H1 (cell line): Measurements from ENCODE around the gene HTATIP2. TPM values are rescaled to one million over a fixed set of nuclear protein-coding genes. Genes with fewer than 3 reads are reported as not detected.

Source experiments
- CTCF ChIA-PET: fragments of 300-600 bp; sonication (Branson Sonifier 250); formaldehyde crosslinking; loops from one replicate; lab custom pipeline; 2021; ENCODE audit not compliant: partially characterized antibody; lab: Charles Lee
- POLR2A ChIA-PET: fragments of 300-600 bp; sonication (Branson Sonifier 250); formaldehyde crosslinking; loops from one replicate; lab custom pipeline; 2021; ENCODE audit warnings: inconsistent platforms; ENCODE audit not compliant: partially characterized antibody; lab: Charles Lee
- DNase-seq, 2 experiments: peaks; one replicate each; pipeline versions ENCODE4 v3.0.0 to v3.0.0-alpha.2; 2010 to 2022; ENCODE audit warnings: low spot score in 2 of 2, low read depth in 1 of 2, mixed read lengths in 1 of 2
- FAIRE-seq: peaks from 2 replicates; lab custom pipeline; 2011; peaks lifted over from hg19 to GRCh38; lab: Jason Lieb, UNC
- H2AFZ ChIP-seq: 2 replicates; pipeline ENCODE4 v1.8.1; 2012; ENCODE audit warnings: low read length, inconsistent platforms
- H2AK5ac ChIP-seq: 2 replicates; pipeline ENCODE4 v1.6.1; 2013; ENCODE audit warnings: low read depth, low read length
- H2BK120ac ChIP-seq: replicated peaks from 2 replicates; pipeline ENCODE3; 2013; ENCODE audit warnings: low read depth, low read length, inconsistent platforms
- H2BK12ac ChIP-seq: 2 replicates; pipeline ENCODE4 v1.6.1; 2013; ENCODE audit warnings: low read depth, low read length
- H2BK15ac ChIP-seq: 2 replicates; pipeline ENCODE4 v1.6.1; 2013; ENCODE audit warnings: low read length
- H2BK20ac ChIP-seq: 2 replicates; pipeline ENCODE4 v1.6.1; 2013; ENCODE audit warnings: low read length
- H2BK5ac ChIP-seq: 2 replicates; pipeline ENCODE4 v1.6.1; 2013; ENCODE audit warnings: low read depth, low read length
- H3K14ac ChIP-seq: 2 replicates; pipeline ENCODE4 v1.6.1; 2013; ENCODE audit warnings: inconsistent platforms; ENCODE audit not compliant: insufficient read length
- H3K18ac ChIP-seq: 2 replicates; pipeline ENCODE4 v1.6.1; 2013; ENCODE audit warnings: low read length; ENCODE audit errors: extremely low read depth
- H3K23ac ChIP-seq: 2 replicates; pipeline ENCODE4 v1.6.1; 2013; ENCODE audit warnings: inconsistent platforms; ENCODE audit not compliant: insufficient read length
- H3K23me2 ChIP-seq: 2 replicates; pipeline ENCODE4 v1.6.1; 2013; ENCODE audit warnings: low read depth, low read length
- H3K27ac ChIP-seq: 2 replicates; pipeline ENCODE4 v1.6.1; 2011; ENCODE audit warnings: low read depth, low read length, inconsistent platforms
- H3K27me3 ChIP-seq, 4 experiments: replicated peaks in 1 of 4; 1 replicate in 1 of 4; 2 replicates in 3 of 4; pipeline versions ENCODE4 v1.6.1 to v1.8.1; 2011 to 2013; ENCODE audit warnings: low read length in 3 of 4, mild to moderate bottlenecking in 3 of 4, inconsistent platforms in 2 of 4, mixed read lengths in 2 of 4, moderate library complexity in 1 of 4; ENCODE audit not compliant: control insufficient read depth in 3 of 4, insufficient read depth in 3 of 4; ENCODE audit errors: extremely low read depth in 1 of 4
- H3K36me3 ChIP-seq, 4 experiments: 2 replicates each; pipeline versions ENCODE4 v1.6.1 to v1.8.1; 2011 to 2013; ENCODE audit warnings: mild to moderate bottlenecking in 4 of 4, low read length in 3 of 4, moderate library complexity in 2 of 4, control low read depth in 1 of 4, inconsistent platforms in 1 of 4; ENCODE audit not compliant: insufficient read depth in 4 of 4, control insufficient read depth in 2 of 4
- H3K4ac ChIP-seq: replicated peaks from 2 replicates; pipeline ENCODE3; 2013; ENCODE audit warnings: low read length, low read depth, mixed read lengths, inconsistent platforms; ENCODE audit not compliant: insufficient read length
- H3K4me1 ChIP-seq, 4 experiments: replicated peaks in 1 of 4; 1 replicate in 1 of 4; 2 replicates in 3 of 4; pipeline versions ENCODE4 v1.6.1 to v1.8.1; 2011 to 2013; ENCODE audit warnings: low read length in 3 of 4, inconsistent platforms in 2 of 4, mixed read lengths in 1 of 4; ENCODE audit not compliant: insufficient read depth in 4 of 4, control insufficient read depth in 3 of 4
- H3K4me2 ChIP-seq, 2 experiments: 2 replicates each; pipeline versions ENCODE4 v1.6.1 to v1.8.1; 2011 to 2013; ENCODE audit warnings: low read depth in 2 of 2, low read length in 2 of 2, control low read depth in 1 of 2, inconsistent platforms in 1 of 2, mild to moderate bottlenecking in 1 of 2; ENCODE audit not compliant: insufficient read depth in 1 of 2
- H3K4me3 ChIP-seq, 4 experiments: fragments of 200-600, 300-600 bp in 1 of 4; sonication (generic), shearing (Covaris generic), sonication (Bioruptor Twin) in 1 of 4; 2 replicates each; pipeline versions ENCODE4 v1.5.1 to v1.8.1; 2011 to 2016; ENCODE audit warnings: low read length in 4 of 4, low read depth in 3 of 4, control low read depth in 2 of 4, inconsistent platforms in 2 of 4, mild to moderate bottlenecking in 2 of 4, mixed read lengths in 1 of 4, moderate library complexity in 1 of 4; ENCODE audit not compliant: insufficient read depth in 2 of 4; ENCODE audit errors: extremely low read depth in 1 of 4
- H3K56ac ChIP-seq: replicated peaks from 2 replicates; pipeline ENCODE3; 2013; ENCODE audit warnings: low read depth, mild to moderate bottlenecking, mixed read lengths, low read length, inconsistent platforms; ENCODE audit not compliant: insufficient read length
- H3K79me1 ChIP-seq: 2 replicates; pipeline ENCODE4 v1.6.1; 2013; ENCODE audit warnings: low read depth, low read length, control low read depth
- H3K79me2 ChIP-seq, 2 experiments: 2 replicates each; pipeline versions ENCODE4 v1.6.1 to v1.8.1; 2012 to 2013; ENCODE audit warnings: low read length in 2 of 2, mild to moderate bottlenecking in 2 of 2, inconsistent platforms in 1 of 2; ENCODE audit not compliant: insufficient read depth in 2 of 2, control insufficient read depth in 1 of 2
- H3K9ac ChIP-seq, 4 experiments: replicated peaks in 1 of 4; 1 replicate in 1 of 4; 2 replicates in 3 of 4; pipeline versions ENCODE4 v1.6.1 to v1.8.1; 2011 to 2013; ENCODE audit warnings: low read depth in 3 of 4, low read length in 3 of 4, control low read depth in 2 of 4, mild to moderate bottlenecking in 2 of 4, moderate library complexity in 2 of 4, inconsistent platforms in 1 of 4; ENCODE audit errors: extremely low read depth in 1 of 4
- H3K9me3 ChIP-seq, 2 experiments: 2 replicates each; pipeline versions ENCODE4 v1.6.1 to v1.8.1; 2012 to 2013; ENCODE audit warnings: mild to moderate bottlenecking in 2 of 2, moderate library complexity in 2 of 2, control low read depth in 1 of 2, inconsistent platforms in 1 of 2, low read depth in 1 of 2, low read length in 1 of 2, mixed read lengths in 1 of 2; ENCODE audit not compliant: insufficient read depth in 2 of 2
- H4K20me1 ChIP-seq, 2 experiments: replicated peaks in 1 of 2; 2 replicates each; pipeline versions ENCODE3 to v1.8.1; 2011 to 2013; ENCODE audit warnings: inconsistent platforms in 2 of 2, low read length in 2 of 2, mild to moderate bottlenecking in 1 of 2; ENCODE audit not compliant: insufficient read depth in 2 of 2, control insufficient read depth in 1 of 2
- H4K5ac ChIP-seq: 2 replicates; pipeline ENCODE4 v1.6.1; 2013; ENCODE audit warnings: low read length, low read depth, mixed read lengths, inconsistent platforms; ENCODE audit not compliant: insufficient read length
- H4K8ac ChIP-seq: 2 replicates; pipeline ENCODE4 v1.8.0; 2013; ENCODE audit warnings: mild to moderate bottlenecking, moderate library complexity, low read length, inconsistent platforms; ENCODE audit not compliant: insufficient read depth; ENCODE audit errors: extremely low read depth
- H4K91ac ChIP-seq: replicated peaks from 2 replicates; pipeline ENCODE3; 2013; ENCODE audit warnings: low read length, mixed read lengths, inconsistent platforms; ENCODE audit not compliant: insufficient read length
- ATF2 ChIP-seq: IDR thresholded peaks from 2 replicates; pipeline ENCODE4 v1.6.1; 2012; ENCODE audit warnings: low read length, inconsistent platforms
- CEBPB ChIP-seq: IDR thresholded peaks from 2 replicates; pipeline ENCODE4 v1.6.1; 2012; ENCODE audit warnings: low read depth, low read length
- CHD2 ChIP-seq: IDR thresholded peaks from 2 replicates; pipeline ENCODE4 v1.6.1; 2012; ENCODE audit warnings: low read length, improper control_type of control experiment
- EGR1 ChIP-seq: IDR thresholded peaks from 2 replicates; pipeline ENCODE4 v1.6.1; 2011; ENCODE audit warnings: low read depth, low read length, borderline replicate concordance
- GTF2F1 ChIP-seq: IDR thresholded peaks from 2 replicates; pipeline ENCODE4 v1.6.1; 2012; ENCODE audit warnings: low read depth, low read length, improper control_type of control experiment, borderline replicate concordance
- JUN ChIP-seq: IDR thresholded peaks from 2 replicates; pipeline ENCODE4 v1.6.1; 2011; ENCODE audit warnings: low read depth, mild to moderate bottlenecking, improper control_type of control experiment, low read length
- KDM5A ChIP-seq: fragments of 200-600 bp; IDR thresholded peaks from 2 replicates; pipeline ENCODE4 v1.7.1; 2012; ENCODE audit warnings: mild to moderate bottlenecking, low read length, inconsistent platforms, mixed read lengths
- MAFK ChIP-seq: IDR thresholded peaks from 2 replicates; pipeline ENCODE4 v1.6.1; 2012; ENCODE audit warnings: low read depth, mild to moderate bottlenecking, improper control_type of control experiment, low read length
- RFX5 ChIP-seq: IDR thresholded peaks from 2 replicates; pipeline ENCODE4 v1.6.1; 2011; ENCODE audit warnings: low read depth, low read length, improper control_type of control experiment, borderline replicate concordance
- SIN3A ChIP-seq, 2 experiments: IDR thresholded peaks in 1 of 2; conservative IDR thresholded peaks in 1 of 2; 2 replicates each; pipeline ENCODE4 v1.6.1; 2011 to 2012; ENCODE audit warnings: low read length in 2 of 2, improper control_type of control experiment in 1 of 2, low read depth in 1 of 2, mild to moderate bottlenecking in 1 of 2
- SP1 ChIP-seq: IDR thresholded peaks from 2 replicates; pipeline ENCODE4 v1.6.1; 2011; ENCODE audit warnings: low read depth, low read length
- SRF ChIP-seq: IDR thresholded peaks from 2 replicates; pipeline ENCODE4 v1.6.1; 2011; ENCODE audit warnings: mild to moderate bottlenecking, low read depth, low read length, moderate library complexity
- TAF1 ChIP-seq: IDR thresholded peaks from 2 replicates; pipeline ENCODE4 v1.6.1; 2011; ENCODE audit warnings: mild to moderate bottlenecking, low read depth, low read length
- TBP ChIP-seq: IDR thresholded peaks from 2 replicates; pipeline ENCODE4 v1.6.1; 2011; ENCODE audit warnings: low read depth, low read length, improper control_type of control experiment
- WGBS, 2 experiments: shearing (Covaris generic) in 1 of 2; methylation state at CpG; one replicate each; pipeline versions ENCODE4 v1.1.6 to v1.1.7; 2013 to 2015; ENCODE audit warnings: low lambda C conversion rate in 2 of 2, mixed read lengths in 2 of 2, inconsistent platforms in 1 of 2, low coverage in 1 of 2, missing lambda C conversion rate in 1 of 2; ENCODE audit not compliant: insufficient replicate concordance in 2 of 2, insufficient coverage in 1 of 2, insufficient read length in 1 of 2; ENCODE audit errors: extremely low coverage in 1 of 2, missing lambda C conversion rate in 1 of 2; 5-methylcytosine and 5-hydroxymethylcytosine counted together
- polyA plus RNA-seq, 7 experiments: library from polyadenylated mRNA; depleted of rRNA in 3 of 7; stranded (reverse) in 5 of 7; unstranded in 2 of 7; fragments of >200 nt in 5 of 7; fragments of 200-250 nt in 2 of 7; gene quantifications; 1 replicate in 5 of 7; 2 replicates in 1 of 7; 4 replicates in 1 of 7; pipeline versions ENCODE4 v1.2.1 to v1.2.3, GENCODE V29; 2011 to 2013; ENCODE audit warnings: missing spikeins in 2 of 7, mixed read lengths in 2 of 7
- total RNA-seq: library from RNA; stranded (reverse); fragmentation: NEBNext Ultra II Directional; extraction: Animal tissue kit (Norgen Biotek cat#: 25700); gene quantifications from 2 replicates; pipeline ENCODE4 v1.2.1, GENCODE V29; 2021

Gene HTATIP2
- total and polyA plus RNA-seq, 2 of the 8 experiments (the other 6 are each of a cell fraction or from before 2014, with no cell fraction given) = 22.6 to 33.1 TPM

- Histone ChIP-seq H3K56ac (no peak overlapping the region), H3K23me2 (no peaks in the 10 kb centered on the region), H3K27ac (no peak overlapping the region), H3K4me2 (no peak overlapping the region), H3K79me2 (no peaks in the 10 kb centered on the region), H2BK20ac (no peak overlapping the region), H3K4ac (no peak overlapping the region), H2BK15ac (no peak overlapping the region), H2BK12ac (no peak overlapping the region), H3K36me3 (peaks cover 0 to 54% (median 15%) of the 10 kb centered on the region in 4 experiments; a peak in 6 of 8 replicates), H4K91ac (no peak overlapping the region), H3K14ac (no peak overlapping the region), H2BK5ac (no peak overlapping the region), H3K79me1 (no peaks in the 10 kb centered on the region), H3K27me3 (no peaks in the 10 kb centered on the region), H4K20me1 (peaks cover 0 to 2% of the 10 kb centered on the region in 2 experiments), H3K9me3 (no peaks in the 10 kb centered on the region), H4K8ac (no peak overlapping the region), H3K9ac (no peak overlapping the region), H3K18ac (no peak overlapping the region), H2AFZ (no peak overlapping the region), H2AK5ac (no peak overlapping the region), H2BK120ac (no peak overlapping the region), H3K4me3 (no peak overlapping the region), H3K4me1 (no peaks in the 10 kb centered on the region), H3K23ac (no peak overlapping the region), H4K5ac (no peak overlapping the region)
- FAIRE-seq (no peak), DNase-seq (no peak)
- 90% methylated on average over 2 of the region's 2 CpGs; no CpG with 5 or more reads in 1 of the 2 experiments for WGBS, 2 experiments
- ChIA-PET CTCF (interaction anchor here (0.8 to 4.7 kb wide), 6 partner anchors 11 to 211 kb away, joined by 3 to 53 read pairs (median 12); partner anchors contain the start of gene SLC6A5), POLR2A (interaction anchor here (1.3 kb wide), 1 partner anchor 11 kb away, joined by 3 read pairs; no protein-coding TSS in a partner anchor)
- TF ChIP-seq TAF1 = no peak
- TF ChIP-seq SRF = no peak
- no peak for TF ChIP-seq RFX5
- TF ChIP-seq SP1 = no peak
- TF ChIP-seq KDM5A = no peak
- no peak for TF ChIP-seq JUN
- TF ChIP-seq ATF2 = no peak
- TF ChIP-seq CHD2 = no peak
- no peak for TF ChIP-seq CEBPB
- TF ChIP-seq TBP = no peak
- TF ChIP-seq GTF2F1 = no peak
- TF ChIP-seq EGR1 = no peak
- TF ChIP-seq SIN3A (conservative IDR thresholded peaks at IDR 0.05 in 1 of 2, IDR thresholded peaks at IDR 0.05 in 1 of 2; ENCODE audit: low read depth in 1 of 2, low read length in 2 of 2) = no peak
- no peak for TF ChIP-seq MAFK
These were observed 36.0 kb downstream of the HTATIP2 start for GRCh38 chr11:20399498-20399897.
